ENCODE results near the gene CIDEB.

The CIDEB gene

DNA sequence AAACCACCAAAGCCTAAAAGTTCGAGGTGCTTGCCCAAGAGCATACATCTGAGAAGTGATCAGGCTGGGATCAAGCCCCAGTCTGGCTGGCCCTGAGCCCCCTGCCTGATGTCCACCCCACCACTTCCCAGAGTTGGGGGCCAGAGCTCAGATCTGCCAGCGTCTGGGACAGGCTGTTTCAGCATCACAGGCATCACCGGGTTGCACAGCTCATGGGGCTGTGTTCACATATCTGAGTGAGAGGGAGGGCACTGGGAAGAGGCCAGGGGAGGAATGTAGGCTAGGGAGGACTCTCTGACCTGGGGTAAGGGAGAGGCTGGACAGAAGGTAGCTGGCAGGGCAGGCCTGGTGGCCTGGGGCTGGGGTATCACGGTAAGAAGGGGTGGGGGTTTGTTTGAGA lies 50.8 kb downstream of the CIDEB start:
- TF ChIP-seq CTCF (IDR thresholded peaks at IDR 0.05; ENCODE audit: borderline replicate concordance, extremely low read depth, low read length, poor library complexity, severe bottlenecking) (no peak), EZH2 (IDR thresholded peaks at IDR 0.05; ENCODE audit: borderline replicate concordance, low read depth, low read length, severe bottlenecking) (no peak)
- H2AFZ ChIP-seq (ENCODE audit: low read depth, low read length) = no peak overlapping the region
- ATAC-seq (ENCODE audit: insufficient read depth, low read depth) = no peak

GRCh38 chr14:24255931-24256711 lies 51.7 kb downstream of the CIDEB start:
- Histone ChIP-seq H3K9ac (ENCODE audit: low read depth, low read length) (no peak overlapping the region), H3K36me3 (ENCODE audit: insufficient read depth, low read length) (no peaks in the 10 kb centered on the region), H3K9me3 (ENCODE audit: insufficient read depth, low read length, severe bottlenecking) (no peaks in the 10 kb centered on the region), H2AFZ (ENCODE audit: low read depth, low read length) (no peak overlapping the region), H4K20me1 (ENCODE audit: insufficient read depth, low read length) (no peaks in the 10 kb centered on the region), H3K27ac (ENCODE audit: low read length) (no peak overlapping the region), H3K4me2 (ENCODE audit: insufficient read depth, low read length) (no peak overlapping the region), H3K4me1 (ENCODE audit: insufficient read depth, low read length) (no peaks in the 10 kb centered on the region), H3K79me2 (ENCODE audit: insufficient read depth, low read length) (no peaks in the 10 kb centered on the region), H3K4me3 (ENCODE audit: low read depth in 1 of 2, low read length in 2 of 2) (no peak overlapping the region), H3K27me3 (ENCODE audit: insufficient read depth, low read length, poor library complexity) (no peaks in the 10 kb centered on the region)
- ATAC-seq (ENCODE audit: insufficient read depth, low read depth) = no peak
- no peak for DNase-seq
- TF ChIP-seq CTCF (IDR thresholded peaks at IDR 0.05; ENCODE audit: borderline replicate concordance, extremely low read depth, low read length, poor library complexity, severe bottlenecking) (no peak), EZH2 (IDR thresholded peaks at IDR 0.05; ENCODE audit: borderline replicate concordance, low read depth, low read length, severe bottlenecking) (no peak)

More for the DNA sequence above, 50.8 kb downstream of the CIDEB start:
- no peak for DNase-seq
- no peaks in the 10 kb centered on the region for H4K20me1 ChIP-seq (ENCODE audit: insufficient read depth, low read length)
- H3K36me3 ChIP-seq (ENCODE audit: insufficient read depth, low read length) = no peaks in the 10 kb centered on the region
- no peak overlapping the region for H3K4me2 ChIP-seq (ENCODE audit: insufficient read depth, low read length)
- H3K27ac ChIP-seq (ENCODE audit: low read length) = no peak overlapping the region
- no peaks in the 10 kb centered on the region for H3K27me3 ChIP-seq (ENCODE audit: insufficient read depth, low read length, poor library complexity)
- H3K79me2 ChIP-seq (ENCODE audit: insufficient read depth, low read length) = no peaks in the 10 kb centered on the region
- no peaks in the 10 kb centered on the region for H3K4me1 ChIP-seq (ENCODE audit: insufficient read depth, low read length)
- no peak overlapping the region for H3K4me3 ChIP-seq (ENCODE audit: low read depth in 1 of 2, low read length in 2 of 2)
- H3K9ac ChIP-seq (ENCODE audit: low read depth, low read length) = no peak overlapping the region
- H3K9me3 ChIP-seq (ENCODE audit: insufficient read depth, low read length, severe bottlenecking) = no peaks in the 10 kb centered on the region

GRCh38 chr14:24255438-24255837 lies 52.3 kb downstream of the CIDEB start:
- Histone ChIP-seq H3K4me2 (ENCODE audit: insufficient read depth, low read length) (no peak overlapping the region), H3K36me3 (ENCODE audit: insufficient read depth, low read length) (no peaks in the 10 kb centered on the region), H2AFZ (ENCODE audit: low read depth, low read length) (no peak overlapping the region), H3K4me3 (ENCODE audit: low read depth in 1 of 2, low read length in 2 of 2) (no peak overlapping the region), H3K9me3 (ENCODE audit: insufficient read depth, low read length, severe bottlenecking) (no peaks in the 10 kb centered on the region), H3K9ac (ENCODE audit: low read depth, low read length) (no peak overlapping the region), H3K27ac (ENCODE audit: low read length) (no peak overlapping the region), H3K27me3 (ENCODE audit: insufficient read depth, low read length, poor library complexity) (no peaks in the 10 kb centered on the region), H3K79me2 (ENCODE audit: insufficient read depth, low read length) (no peaks in the 10 kb centered on the region), H4K20me1 (ENCODE audit: insufficient read depth, low read length) (no peaks in the 10 kb centered on the region), H3K4me1 (ENCODE audit: insufficient read depth, low read length) (no peaks in the 10 kb centered on the region)
- ATAC-seq (ENCODE audit: insufficient read depth, low read depth) (no peak), DNase-seq (no peak)
- TF ChIP-seq CTCF (IDR thresholded peaks at IDR 0.05; ENCODE audit: borderline replicate concordance, extremely low read depth, low read length, poor library complexity, severe bottlenecking) = no peak
- TF ChIP-seq EZH2 (IDR thresholded peaks at IDR 0.05; ENCODE audit: borderline replicate concordance, low read depth, low read length, severe bottlenecking) = no peak
